Renal cortical epithelial cell (primary cell): ENCODE data around the gene KCNMA1. TPM values are rescaled to one million over a fixed set of nuclear protein-coding genes. Genes with fewer than 3 reads are reported as not detected.
"Not testable (repeated sequence)": the region's sequence is repeated elsewhere in the genome, so short reads cannot be mapped to it uniquely, and the experiment has no call there.

Experiments used
- DNase-seq: peaks from one replicate; pipeline ENCODE4 v3.0.0-alpha.2; 2011; ENCODE audit warnings: low read depth
- total RNA-seq: library from RNA; depleted of rRNA; stranded (reverse); fragments of >200 nt; gene quantifications from 2 replicates; pipeline ENCODE4 v1.2.3, GENCODE V29; 2014

The KCNMA1 gene
- total RNA-seq, 1 donor from 2014 or later: 12.9 TPM

DNA sequence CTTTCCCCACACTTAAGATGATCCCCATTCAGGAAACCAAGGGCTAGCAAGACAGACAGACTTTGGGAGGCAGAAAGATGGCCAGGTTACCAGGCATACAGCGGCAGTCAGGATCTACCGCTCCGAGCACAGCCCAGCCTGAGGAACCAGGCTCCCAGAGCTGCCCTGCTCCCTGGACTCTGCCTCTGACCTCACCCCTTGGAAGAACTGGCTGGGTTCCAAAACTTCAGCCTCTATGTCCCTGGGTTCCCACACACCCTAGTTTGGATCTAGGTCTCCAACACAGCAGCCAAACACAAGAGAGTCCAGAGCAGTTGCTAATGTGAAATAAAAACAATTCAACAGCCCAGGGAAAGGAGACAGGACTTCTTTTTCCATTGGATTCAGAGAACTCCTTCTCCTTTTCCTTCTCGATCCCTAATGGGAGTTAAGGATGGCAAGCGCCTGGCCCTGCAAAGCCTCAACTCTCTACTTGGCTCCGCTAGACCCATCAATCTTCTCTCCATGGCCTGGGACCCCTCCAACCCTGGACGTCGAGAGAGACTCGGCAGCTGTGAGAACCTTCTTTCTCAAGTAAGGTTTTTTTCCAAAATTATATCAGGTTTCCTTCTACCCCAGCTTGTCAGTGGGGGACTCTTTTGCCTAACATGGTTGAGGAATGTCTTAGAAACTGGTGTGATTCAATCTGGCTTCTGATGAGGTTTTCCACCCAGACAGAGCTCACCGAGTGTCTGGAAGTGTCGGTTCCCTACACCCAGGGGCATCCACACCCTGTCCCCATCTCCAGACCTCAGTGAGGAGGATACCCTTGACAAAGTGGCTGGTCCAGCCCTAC is 219.6 kb downstream of the KCNMA1 start:
- DNase-seq: peak; percentile 29

DNA sequence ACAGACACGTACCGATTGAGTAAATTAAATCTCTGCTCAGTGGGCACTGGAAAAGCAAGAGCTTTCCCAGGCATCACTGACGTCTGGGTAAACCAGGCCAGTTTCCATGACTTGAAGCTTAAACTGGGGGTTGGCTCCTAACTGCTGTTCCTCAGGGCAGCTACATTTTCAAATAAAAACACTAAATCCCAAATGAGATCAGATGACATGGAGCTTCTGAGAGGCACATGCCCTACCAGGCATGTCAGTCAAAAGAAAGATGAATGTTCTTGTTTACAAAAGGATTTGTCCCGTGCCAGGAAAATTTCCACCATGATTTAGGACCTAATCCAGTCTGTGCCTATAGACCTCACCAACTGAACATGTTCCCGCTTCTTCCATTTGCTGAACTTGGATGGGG is 220.2 kb downstream of the KCNMA1 start:
- no peak for DNase-seq

DNA sequence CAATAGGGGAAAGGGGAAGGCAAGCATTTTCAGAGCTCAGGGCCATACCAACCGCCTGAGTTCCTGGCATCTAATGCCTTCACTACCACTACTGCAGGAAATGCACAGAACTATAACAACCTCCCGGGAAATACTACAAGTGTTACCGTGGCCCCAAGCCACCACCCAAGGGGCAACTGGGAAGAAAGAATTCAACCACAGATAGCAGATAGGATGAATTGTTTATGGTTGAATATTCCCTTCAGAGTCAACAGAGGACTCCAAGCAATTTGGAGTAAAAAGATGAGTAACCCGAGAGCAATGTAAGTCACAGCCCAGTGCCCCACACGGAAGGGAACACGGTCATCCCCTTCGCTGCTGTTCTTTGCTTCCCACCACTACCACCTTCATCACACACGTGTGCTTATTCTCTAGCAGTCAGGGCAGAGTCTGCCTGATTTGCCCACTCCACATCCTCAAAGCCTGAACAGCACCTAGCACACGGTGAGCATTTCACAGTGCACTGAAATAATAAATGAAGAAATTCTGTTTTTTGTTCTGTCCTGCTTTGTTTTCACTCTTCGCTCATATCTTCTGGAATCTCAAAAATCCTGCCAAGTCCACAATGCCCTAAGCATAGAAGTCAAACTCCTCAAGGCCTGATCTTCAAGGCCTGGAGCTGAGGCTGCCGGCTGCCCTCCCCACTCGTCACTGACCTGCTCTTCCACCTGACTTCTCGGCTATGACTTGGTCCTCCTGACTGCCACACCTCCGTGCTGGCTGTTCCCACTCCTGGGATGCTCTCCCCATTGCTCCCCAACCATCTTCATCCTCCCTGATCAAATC is 221.1 kb downstream of the KCNMA1 start:
- DNase-seq: peak; percentile 96

DNA sequence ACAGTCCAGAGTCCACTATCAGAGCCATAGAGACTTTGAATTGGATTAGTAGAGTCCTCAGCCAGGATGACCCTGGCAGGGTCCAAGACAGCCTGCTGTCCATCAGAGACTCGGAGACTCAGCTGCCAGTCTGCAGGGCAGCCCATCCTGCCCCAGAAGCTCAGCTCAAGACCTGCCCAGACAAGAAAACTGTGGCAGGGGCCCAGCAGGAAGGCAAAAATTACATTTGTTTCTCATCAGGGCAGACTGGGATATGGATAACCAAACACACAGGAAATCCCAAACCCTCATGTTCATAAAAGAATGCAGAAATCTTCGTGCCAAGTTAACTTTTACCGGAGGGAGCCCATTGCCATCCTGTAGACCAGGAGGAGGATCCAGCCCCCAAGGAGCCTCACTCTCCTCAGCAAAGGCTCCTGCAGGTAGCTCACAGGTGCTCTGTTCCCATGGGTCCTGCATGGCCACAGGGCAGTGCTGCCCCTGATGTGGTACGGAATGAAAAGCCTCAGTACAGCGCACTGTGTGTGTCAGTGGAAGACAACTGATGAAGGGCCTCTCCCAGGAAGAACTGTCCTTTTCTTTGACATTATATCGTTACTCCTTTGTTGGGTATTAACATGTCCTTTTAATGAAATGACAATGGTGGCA is 222.2 kb downstream of the KCNMA1 start:
- DNase-seq: no peak

DNA sequence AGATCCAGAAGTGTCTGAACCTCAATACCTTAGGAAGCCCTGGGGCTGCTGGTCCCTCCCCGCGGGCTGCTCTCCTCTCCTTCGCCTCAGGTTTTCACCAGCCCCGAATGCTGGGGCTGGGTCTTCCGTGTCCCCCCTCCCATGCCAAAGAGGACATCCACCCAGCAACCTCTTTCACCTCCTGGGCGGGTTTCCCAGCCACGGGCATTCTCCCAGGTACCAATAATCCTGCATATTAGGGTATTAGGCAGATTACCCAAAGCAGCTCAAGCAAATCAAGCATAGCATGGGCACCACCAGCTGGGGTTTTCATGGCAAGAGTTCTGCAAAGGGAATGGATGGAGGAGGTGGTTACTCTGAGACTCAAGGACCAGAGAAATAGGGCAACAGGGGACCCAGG is 224.4 kb downstream of the KCNMA1 start:
- no peak for DNase-seq

DNA sequence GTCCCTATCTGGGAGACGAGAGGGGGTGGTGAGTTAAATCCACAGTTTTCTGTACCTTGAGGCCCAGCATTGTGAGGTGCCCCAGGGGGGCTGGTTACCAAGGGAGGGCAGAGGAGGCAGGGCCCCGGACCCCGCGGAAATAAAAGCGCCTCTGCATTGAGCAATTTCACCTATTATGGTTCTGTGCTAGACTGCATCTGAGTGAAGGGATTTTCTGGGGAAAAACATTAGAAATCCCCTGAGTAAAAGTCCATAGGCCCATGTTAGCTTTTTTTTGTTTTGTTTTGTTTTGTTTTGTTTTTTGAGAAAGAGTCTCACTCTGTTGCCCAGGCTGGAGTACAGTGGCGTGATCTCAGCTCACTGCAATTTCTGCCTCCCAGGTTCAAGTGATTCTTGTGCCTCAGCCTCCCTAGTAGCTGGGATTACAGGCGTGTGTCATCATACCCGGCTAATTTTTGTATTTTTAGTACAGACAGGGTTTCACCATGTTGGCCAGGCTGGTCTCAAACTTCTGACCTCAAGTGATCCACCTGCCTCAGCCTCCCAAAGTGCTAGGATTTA is 225.0 kb downstream of the KCNMA1 start:
- not testable (repeated sequence) for DNase-seq

DNA sequence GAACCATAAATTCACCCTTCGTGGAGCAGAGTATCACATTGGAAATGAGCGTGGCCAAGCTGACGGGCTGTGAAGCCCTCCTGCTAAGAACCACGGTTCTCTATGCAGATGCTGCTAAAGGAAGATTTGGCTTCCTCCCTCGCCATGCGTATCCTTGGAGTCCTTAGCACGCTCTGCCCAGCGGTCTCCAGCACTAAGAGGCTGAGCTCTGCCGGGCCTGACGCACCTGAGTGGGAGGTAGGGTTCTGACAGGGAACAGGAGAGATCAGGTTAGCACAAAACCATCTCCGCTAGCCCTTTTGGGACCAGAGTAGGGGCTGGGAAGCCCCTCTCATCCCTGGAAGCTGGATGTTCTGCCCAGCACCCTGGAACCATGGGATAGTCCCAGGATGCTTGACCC is 225.8 kb downstream of the KCNMA1 start:
- DNase-seq: no peak

DNA sequence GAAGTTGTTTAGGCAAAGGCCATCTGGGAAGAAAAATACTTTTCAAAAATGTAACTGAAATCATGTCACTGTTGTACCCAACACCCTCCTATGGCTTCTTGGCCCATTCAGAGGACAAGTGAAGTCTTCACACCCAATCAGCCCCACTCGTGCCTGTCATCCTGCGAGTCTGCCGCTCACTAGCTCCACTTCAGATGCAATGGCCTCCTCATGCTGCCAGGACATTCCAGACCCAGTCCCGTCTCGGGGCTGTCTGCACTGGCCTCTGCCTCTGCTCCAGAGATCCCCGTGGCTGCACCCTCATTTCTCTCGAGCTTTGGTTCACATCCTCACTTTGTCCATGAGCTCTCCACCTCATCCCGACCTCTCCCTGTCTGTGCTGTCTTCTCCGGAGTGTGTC is 227.1 kb downstream of the KCNMA1 start:
- no peak for DNase-seq

DNA sequence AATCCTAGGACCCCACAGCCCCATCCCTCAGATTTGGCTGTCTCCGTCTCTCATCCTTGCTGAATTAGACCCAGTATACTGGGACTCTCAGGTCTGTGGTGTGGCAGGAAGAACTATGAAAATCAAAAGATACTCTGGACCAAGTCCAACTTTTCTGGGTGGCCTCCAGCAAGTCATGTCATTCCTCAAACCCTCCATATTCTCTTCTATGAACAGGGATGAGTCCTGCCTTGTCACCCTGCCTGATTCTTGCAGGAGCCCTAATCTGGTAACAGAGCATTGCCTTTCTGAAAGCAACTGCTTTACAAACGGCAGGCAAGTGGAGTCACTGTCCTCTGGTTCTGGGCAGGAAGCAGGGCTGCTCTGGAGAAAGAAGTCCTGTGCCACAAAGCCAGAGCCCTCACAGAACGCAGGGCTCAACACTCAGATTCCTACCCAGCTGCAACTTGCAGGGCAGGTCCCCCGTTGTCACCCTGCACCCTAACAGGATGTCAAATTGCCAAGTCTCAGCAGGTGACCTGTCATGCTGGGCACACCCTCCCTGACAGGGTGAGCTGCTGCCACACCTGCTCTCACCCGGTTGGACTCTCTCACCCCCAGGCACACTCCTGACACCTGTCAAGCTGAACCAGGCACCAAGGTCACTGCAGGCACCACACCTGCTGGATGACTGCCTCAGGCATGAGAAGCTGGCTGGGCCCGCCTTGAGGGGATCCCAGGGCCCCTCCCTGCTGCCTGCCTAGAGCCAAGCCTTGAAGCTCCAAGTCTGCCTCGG is 227.7 kb downstream of the KCNMA1 start:
- no peak for DNase-seq

DNA sequence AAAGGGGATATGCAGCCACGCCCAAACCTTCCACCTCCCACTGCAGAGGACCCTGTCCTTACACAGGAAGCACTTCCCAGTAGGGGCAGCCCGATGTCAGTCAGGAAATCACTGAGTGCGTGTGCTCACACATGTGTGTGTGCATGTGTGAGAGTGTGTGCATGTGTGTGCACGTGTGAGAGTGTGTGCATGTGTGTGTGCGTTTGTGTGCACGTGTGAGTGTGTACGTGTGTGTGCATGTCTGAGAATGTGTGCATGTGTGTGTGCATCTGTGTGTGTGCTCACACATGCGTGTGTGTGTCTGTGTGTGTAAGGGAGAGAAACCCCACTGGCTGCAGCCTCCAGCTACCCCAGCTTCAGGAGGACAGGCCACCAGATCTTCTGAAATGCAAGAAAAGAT is 229.3 kb downstream of the KCNMA1 start:
- DNase-seq: no peak

DNA sequence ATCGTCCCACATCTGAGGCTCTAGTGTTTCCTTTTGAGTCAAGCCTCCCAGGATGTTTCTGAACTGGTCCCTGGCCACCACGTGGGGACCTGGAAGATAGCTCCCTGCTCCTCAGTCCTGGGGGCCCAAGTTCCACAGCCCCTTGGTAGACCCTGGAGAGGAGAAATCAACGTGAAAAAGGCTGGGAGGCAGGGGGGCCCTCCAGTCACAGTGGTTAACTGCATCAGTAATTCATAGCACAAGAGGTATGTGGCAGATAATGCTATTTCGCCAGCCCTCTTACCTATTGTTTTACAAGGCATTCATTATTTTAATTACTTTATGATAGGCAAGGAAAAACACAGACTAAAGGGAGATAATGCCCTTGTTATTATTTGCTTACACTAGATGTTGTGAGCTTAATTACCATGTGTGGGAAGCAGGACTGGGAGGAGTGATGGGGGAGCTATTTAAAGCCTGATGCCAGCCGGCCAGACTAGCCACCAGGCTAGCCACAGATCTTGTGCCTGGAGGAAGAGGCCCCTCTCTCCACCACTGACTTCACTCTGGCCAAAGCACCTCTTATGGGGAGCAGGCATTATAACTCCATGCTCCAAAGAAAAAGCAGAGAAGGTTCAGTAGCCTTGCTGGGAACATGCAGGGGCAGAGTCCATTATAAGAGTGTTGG is 230.7 kb downstream of the KCNMA1 start:
- peak; percentile 38 for DNase-seq

DNA sequence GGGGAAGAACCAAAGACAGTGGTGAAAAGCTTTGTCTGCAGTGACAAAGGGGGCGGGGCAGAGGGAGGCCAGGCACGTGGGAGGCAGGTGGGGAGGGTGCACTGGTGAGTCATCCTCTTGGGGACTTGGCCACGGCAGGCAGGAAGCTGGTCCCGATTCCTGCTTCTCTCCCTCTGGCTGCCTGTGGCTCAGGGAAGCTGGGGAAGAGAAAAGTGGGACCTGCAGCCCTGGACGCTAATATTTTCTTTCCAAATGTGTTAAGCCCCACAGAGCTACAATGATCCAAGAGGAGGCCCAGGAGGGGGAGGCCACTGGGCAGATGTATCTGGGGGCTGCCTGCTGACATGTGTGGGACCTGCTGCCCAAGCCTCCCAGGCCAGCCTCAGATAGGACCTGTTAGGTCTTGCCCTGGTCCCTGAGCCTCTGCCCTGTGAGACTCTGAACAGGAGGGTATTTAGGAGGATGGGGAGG is 231.8 kb downstream of the KCNMA1 start:
- peak; percentile 74 for DNase-seq

DNA sequence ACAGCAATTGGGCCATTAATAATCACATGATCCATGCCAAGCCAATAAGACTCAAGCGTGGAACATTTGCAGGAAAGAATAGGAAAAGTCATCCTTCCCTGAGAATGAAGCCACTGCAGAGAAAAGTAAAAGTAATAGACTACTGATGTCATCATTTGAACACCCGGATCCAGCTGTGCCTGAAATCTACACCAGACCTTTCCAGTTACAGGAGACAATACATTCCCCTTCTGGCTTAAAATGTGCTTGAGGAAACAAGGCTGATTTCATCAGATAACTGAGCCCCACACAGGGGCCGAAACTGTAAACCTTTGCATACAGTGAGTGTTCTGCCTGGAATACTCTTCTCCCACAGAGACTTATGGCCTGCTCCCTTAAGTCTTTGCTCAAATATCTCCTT is 232.8 kb downstream of the KCNMA1 start:
- DNase-seq: no peak

DNA sequence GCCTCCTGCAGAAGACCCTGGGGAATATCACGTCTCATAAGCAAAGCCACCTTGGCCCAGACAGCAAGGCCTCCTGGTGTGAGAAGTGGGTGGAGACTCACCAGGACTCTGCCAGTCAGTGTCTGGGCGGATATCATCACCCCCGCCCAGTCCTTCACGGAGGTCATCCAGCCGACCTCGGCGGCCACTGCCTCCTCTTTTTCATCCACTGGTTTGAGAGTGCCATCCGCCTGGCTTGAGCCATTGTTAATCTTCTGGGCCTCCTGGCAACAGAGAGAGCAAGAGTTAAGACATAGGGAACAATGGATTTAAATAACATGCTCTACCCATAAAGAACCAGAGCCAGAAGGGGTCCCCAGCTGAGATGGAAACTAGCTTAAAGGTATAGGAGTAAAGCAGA is 233.8 kb downstream of the KCNMA1 start:
- DNase-seq: no peak

DNA sequence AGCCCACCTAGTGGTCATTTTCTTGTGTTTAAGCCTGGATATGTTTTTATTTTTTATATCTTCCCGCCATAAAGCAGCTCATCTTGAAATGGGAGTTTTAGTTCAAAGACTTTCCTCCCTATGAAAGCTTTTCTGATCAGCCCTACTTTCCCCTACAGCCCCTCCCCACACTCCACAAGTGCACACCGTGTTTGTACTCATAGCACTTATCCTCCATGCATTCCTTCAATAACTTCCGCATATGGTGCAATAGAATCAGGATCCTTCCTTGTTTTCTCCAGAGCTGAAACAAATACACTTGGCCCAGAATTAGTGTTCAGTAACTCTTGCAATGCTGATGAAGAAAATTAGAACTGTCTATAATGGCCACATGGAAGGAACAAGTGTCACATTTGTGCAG is 235.9 kb downstream of the KCNMA1 start:
- no peak for DNase-seq

DNA sequence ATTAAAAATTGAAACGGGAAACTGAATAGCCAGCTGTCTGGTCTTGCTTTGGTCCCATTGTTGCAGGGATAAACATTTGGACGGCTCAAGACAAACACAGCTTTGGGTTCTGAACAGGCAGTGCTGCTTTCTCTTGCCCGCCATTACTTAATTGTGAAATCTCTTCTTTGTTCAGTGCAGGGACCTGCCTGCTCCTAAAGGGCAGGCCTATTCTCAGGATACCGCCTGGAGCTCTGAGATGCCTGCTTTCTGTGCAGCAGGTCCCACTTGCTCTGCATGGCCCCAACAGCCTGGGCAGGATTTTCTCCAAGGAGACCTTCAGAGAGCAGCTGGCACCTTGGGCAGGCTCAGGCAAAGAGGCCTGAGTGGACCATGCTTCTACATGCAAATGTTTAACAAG is 237.6 kb downstream of the KCNMA1 start:
- no peak for DNase-seq

DNA sequence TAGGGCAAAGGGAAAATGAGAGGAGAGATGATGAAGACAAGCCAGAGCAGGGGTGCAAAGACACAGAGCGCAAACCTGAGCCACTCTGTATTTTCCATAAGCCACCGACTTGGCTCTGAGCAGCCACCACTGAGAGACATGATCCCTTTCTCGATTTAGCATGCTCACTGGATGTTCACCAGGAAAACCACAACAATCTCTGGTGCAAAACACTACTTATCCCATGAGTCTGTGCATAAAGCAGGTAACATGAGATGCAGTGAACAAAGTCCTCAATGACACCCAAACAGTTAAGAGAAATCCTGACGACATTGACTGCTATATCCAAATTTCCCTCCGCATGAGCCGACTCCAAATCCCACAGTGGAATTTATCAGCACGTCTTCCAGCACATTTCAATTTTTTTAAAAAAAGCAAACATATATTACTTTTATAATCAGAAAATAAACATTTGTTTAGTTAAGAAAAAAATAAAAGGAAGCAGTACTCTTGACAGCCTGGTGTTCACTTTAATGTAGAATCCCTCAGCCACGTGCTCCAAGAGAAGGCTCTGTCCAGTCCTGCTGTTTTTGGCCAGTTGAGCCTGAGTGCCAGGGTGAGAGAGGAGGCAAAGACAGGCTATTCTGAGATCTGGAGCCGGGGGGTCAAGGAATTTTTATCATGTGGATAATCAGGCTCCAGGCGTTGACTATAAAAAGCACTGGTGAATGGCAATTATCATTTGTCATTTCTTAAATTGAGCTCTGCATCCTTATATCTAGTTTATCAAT is 238.4 kb downstream of the KCNMA1 start:
- no peak for DNase-seq

DNA sequence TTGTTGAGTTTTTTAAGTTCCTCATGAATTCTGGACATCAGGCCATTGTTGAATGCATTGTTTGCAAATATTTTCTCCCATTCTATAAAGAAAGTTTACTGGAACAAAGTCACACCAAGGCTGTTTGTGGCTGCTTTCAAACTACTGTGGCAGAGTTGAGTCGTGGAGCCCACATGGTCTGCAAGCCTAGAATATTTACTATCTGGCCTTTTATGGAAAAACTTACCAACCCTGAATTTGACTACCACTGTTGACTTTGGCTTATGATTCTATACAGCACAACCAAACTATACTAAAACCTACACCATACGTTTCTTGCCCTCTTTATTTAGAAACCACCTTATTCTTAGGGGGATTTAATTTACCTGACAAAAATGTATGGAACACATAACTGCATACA is 239.1 kb downstream of the KCNMA1 start:
- no peak for DNase-seq

DNA sequence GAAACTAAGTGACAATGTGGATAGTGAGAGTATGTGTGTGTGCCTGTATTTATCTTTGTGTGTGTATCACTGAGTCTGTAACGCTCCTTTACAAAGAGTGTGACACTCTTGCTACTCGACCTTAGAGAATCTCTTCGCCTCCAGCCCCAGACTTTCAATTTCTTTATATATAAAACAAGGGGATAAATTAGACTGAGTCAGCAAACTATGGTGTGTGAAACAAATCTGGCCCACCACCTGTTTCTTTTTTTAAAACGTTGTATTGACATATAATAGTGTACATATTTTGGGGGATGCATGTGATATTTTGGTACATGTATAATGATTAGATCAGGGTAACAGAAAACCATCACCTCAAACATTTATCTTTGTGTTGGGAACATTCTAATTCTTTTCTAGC is 240.5 kb downstream of the KCNMA1 start:
- DNase-seq: no peak

DNA sequence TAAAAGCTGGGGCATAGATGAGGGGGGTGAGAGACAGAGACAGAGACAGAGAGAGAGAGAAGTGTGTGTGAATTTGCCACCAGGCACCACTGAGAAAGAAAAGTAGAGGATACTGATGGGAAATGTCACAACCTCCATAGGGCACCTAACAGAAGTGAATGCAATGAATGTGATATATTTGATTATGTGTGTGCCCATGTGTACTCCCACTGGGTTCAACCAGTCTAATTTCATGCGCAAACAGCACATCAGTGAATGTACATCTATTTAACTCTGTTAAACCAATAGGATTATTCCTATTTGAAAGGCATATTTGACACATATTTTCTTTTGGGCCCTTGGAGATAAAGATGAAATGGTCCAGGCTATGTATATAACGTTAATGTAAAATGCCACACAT is 241.3 kb downstream of the KCNMA1 start:
- DNase-seq: no peak
